ENCODE data around the gene TRIM67.

Gene TRIM67

GRCh38 chr1:231185391-231185790, 23.5 kb downstream of the TRIM67 start:
- FAIRE-seq = no peak

GRCh38 chr1:231186356-231187115, 24.7 kb downstream of the TRIM67 start:
- no peak for FAIRE-seq

GRCh38 chr1:231187571-231187970, 25.7 kb downstream of the TRIM67 start:
- FAIRE-seq = no peak

- FAIRE-seq = no peak
These were observed 26.2 kb downstream of the TRIM67 start for GRCh38 chr1:231188072-231188471.

GRCh38 chr1:231188768-231189167, 26.9 kb downstream of the TRIM67 start:
- no peak for FAIRE-seq

- no peak for FAIRE-seq
These were observed 27.9 kb downstream of the TRIM67 start for GRCh38 chr1:231189683-231190270.

- no peak for FAIRE-seq
These were observed 28.6 kb downstream of the TRIM67 start for GRCh38 chr1:231190456-231190855.

- no peak for FAIRE-seq
These were observed 30.8 kb downstream of the TRIM67 start for GRCh38 chr1:231192620-231193163.

GRCh38 chr1:231193710-231194340, 32.0 kb downstream of the TRIM67 start:
- no peak for FAIRE-seq

GRCh38 chr1:231194476-231194842, 32.6 kb downstream of the TRIM67 start:
- no peak for FAIRE-seq

- no peak for FAIRE-seq
These were observed 33.1 kb downstream of the TRIM67 start for GRCh38 chr1:231194843-231195516.

GRCh38 chr1:231196307-231196706, 34.4 kb downstream of the TRIM67 start:
- no peak for FAIRE-seq

- no peak for FAIRE-seq
These were observed 34.9 kb downstream of the TRIM67 start for GRCh38 chr1:231196728-231197127.

GRCh38 chr1:231199868-231200267, 38.0 kb downstream of the TRIM67 start:
- FAIRE-seq = no peak

GRCh38 chr1:231200388-231201031, 38.7 kb downstream of the TRIM67 start:
- FAIRE-seq = no peak

- no peak for FAIRE-seq
These were observed 39.6 kb downstream of the TRIM67 start for GRCh38 chr1:231201375-231201978.

GRCh38 chr1:231201979-231202633, 40.2 kb downstream of the TRIM67 start:
- FAIRE-seq = no peak

GRCh38 chr1:231203259-231204057, 41.6 kb downstream of the TRIM67 start:
- FAIRE-seq = no peak

- no peak for FAIRE-seq
These were observed 45.0 kb downstream of the TRIM67 start for GRCh38 chr1:231206856-231207255.

GRCh38 chr1:231207437-231207836, 45.6 kb downstream of the TRIM67 start:
- FAIRE-seq = no peak

GRCh38 chr1:231208980-231209379, 47.1 kb downstream of the TRIM67 start:
- no peak for FAIRE-seq
